ENCODE results near the gene DNAJC18.
"Not testable (repeated sequence)": the region's sequence is repeated elsewhere in the genome, so short reads cannot be mapped to it uniquely, and the experiment has no call there.

Gene DNAJC18

GRCh38 chr5:139386956-139387355, 52.4 kb downstream of the DNAJC18 start:
- not testable (repeated sequence) for DNase-seq (ENCODE audit: low spot score)

- no peak for DNase-seq (ENCODE audit: low spot score)
These were observed 53.3 kb downstream of the DNAJC18 start for GRCh38 chr5:139386050-139386438.

- no peak for DNase-seq (ENCODE audit: low spot score)
These were observed 54.0 kb downstream of the DNAJC18 start for GRCh38 chr5:139385061-139386049.

GRCh38 chr5:139384591-139385051, 54.7 kb downstream of the DNAJC18 start:
- no peak for DNase-seq (ENCODE audit: low spot score)

GRCh38 chr5:139383993-139384590, 55.2 kb downstream of the DNAJC18 start:
- no peak for DNase-seq (ENCODE audit: low spot score)

- DNase-seq (ENCODE audit: low spot score), result no peak
These were observed 55.9 kb downstream of the DNAJC18 start, which contains the start of gene SLC23A1 for GRCh38 chr5:139383275-139383992. SLC23A1 (minus strand) TSS chr5:139383297; CDS start chr5:139383253, 44 bp downstream.

- no peak for DNase-seq (ENCODE audit: low spot score)
These were observed 56.5 kb downstream of the DNAJC18 start for GRCh38 chr5:139382807-139383206.

- no peak for DNase-seq (ENCODE audit: low spot score)
These were observed 57.2 kb downstream of the DNAJC18 start for GRCh38 chr5:139381837-139382761.

- no peak for DNase-seq (ENCODE audit: low spot score)
These were observed 59.5 kb downstream of the DNAJC18 start for GRCh38 chr5:139379626-139380449.

- DNase-seq (ENCODE audit: low spot score), result no peak
These were observed 60.4 kb downstream of the DNAJC18 start for GRCh38 chr5:139378941-139379361.

- DNase-seq (ENCODE audit: low spot score), result no peak
These were observed 61.1 kb downstream of the DNAJC18 start for GRCh38 chr5:139378101-139378825.

- no peak for DNase-seq (ENCODE audit: low spot score)
These were observed 62.1 kb downstream of the DNAJC18 start for GRCh38 chr5:139377226-139377625.

- no peak for DNase-seq (ENCODE audit: low spot score)
These were observed 63.0 kb downstream of the DNAJC18 start for GRCh38 chr5:139376364-139376763.

GRCh38 chr5:139374909-139375308, 64.4 kb downstream of the DNAJC18 start:
- no peak for DNase-seq (ENCODE audit: low spot score)

- DNase-seq (ENCODE audit: low spot score), result no peak
These were observed 67.6 kb downstream of the DNAJC18 start for GRCh38 chr5:139371482-139372435.

GRCh38 chr5:139369181-139369580, 70.1 kb downstream of the DNAJC18 start:
- DNase-seq (ENCODE audit: low spot score), result no peak

- DNase-seq (ENCODE audit: low spot score), result peak; percentile 36
These were observed 70.7 kb downstream of the DNAJC18 start for GRCh38 chr5:139368613-139369012.

- DNase-seq (ENCODE audit: low spot score), result no peak
These were observed 74.9 kb downstream of the DNAJC18 start for GRCh38 chr5:139364466-139364865.

Measured in RKO (cell line).